Measurements from ENCODE around the gene UBE2G2. TPM values are rescaled to one million over a fixed set of nuclear protein-coding genes. Genes with fewer than 3 reads are reported as not detected.

UBE2G2 gene
- total and polyA plus RNA-seq, 2 of the 4 experiments (the other 2 are of a cell fraction), result 65.4 to 91.7 TPM

- WGBS, 2 experiments (ENCODE audit: extremely low coverage in 2 of 2, insufficient read length in 1 of 2), result 46% methylated on average over 2 of the region's 14 CpGs; no CpG with 5 or more reads in 1 of the 2 experiments
- Histone ChIP-seq H2BK120ac (ENCODE audit: low read depth, low read length) (no peak overlapping the region), H3K27ac (ENCODE audit: insufficient read depth, low read length) (no peak overlapping the region), H2AFZ (replicated peaks; ENCODE audit: low read length, poor library complexity) (no peak overlapping the region), H3K36me3 (ENCODE audit: control insufficient read depth, insufficient read depth, low read length) (no peaks in the 10 kb centered on the region), H4K5ac (ENCODE audit: low read depth, low read length) (no peak overlapping the region), H3K9me1 (ENCODE audit: insufficient read depth, low read length) (no peaks in the 10 kb centered on the region), H3K14ac (replicated peaks; ENCODE audit: low read depth, low read length) (no peak overlapping the region), H3K9ac (ENCODE audit: low read depth, low read length) (no peak overlapping the region), H3K27me3 (ENCODE audit: control insufficient read depth, insufficient read depth, low read length) (peaks cover 32% of the 10 kb centered on the region), H3K4me2 (ENCODE audit: low read depth, low read length) (no peak overlapping the region), H3K9me3 (ENCODE audit: control insufficient read depth, insufficient read depth, low read length) (no peaks in the 10 kb centered on the region), H2BK5ac (ENCODE audit: low read depth, low read length, poor library complexity, severe bottlenecking) (no peak overlapping the region), H3K23ac (ENCODE audit: low read depth, low read length) (no peak overlapping the region), H3K4ac (ENCODE audit: low read depth, low read length) (no peak overlapping the region), H4K20me1 (ENCODE audit: insufficient read depth, low read length) (no peaks in the 10 kb centered on the region), H3K79me1 (ENCODE audit: low read depth in 1 of 2, low read length in 2 of 2) (no peaks in the 10 kb centered on the region), H2AK5ac (ENCODE audit: low read depth, low read length) (no peak overlapping the region), H3K18ac (ENCODE audit: low read depth, low read length) (no peak overlapping the region), H2AK9ac (replicated peaks; ENCODE audit: low read depth, low read length, poor library complexity) (no peak overlapping the region), H4K91ac (ENCODE audit: insufficient read depth, low read depth, low read length) (no peak overlapping the region), H3K56ac (ENCODE audit: extremely low read depth, insufficient read depth, low read length) (no peak overlapping the region), H2BK15ac (ENCODE audit: low read depth, low read length) (no peak overlapping the region), H2BK20ac (ENCODE audit: low read depth, low read length) (no peak overlapping the region), H3K4me3 (ENCODE audit: insufficient read depth, low read depth, low read length) (no peak overlapping the region), H3K4me1 (ENCODE audit: control insufficient read depth, insufficient read depth, low read length) (no peaks in the 10 kb centered on the region), H4K8ac (ENCODE audit: low read depth in 2 of 2, low read length in 2 of 2) (no peak overlapping the region)
- POLR2A ChIA-PET (ENCODE audit: unreplicated experiment), result no interaction called here
- DNase-seq (no peak), ATAC-seq (ENCODE audit: low read depth) (no peak)
- no TSS peak for BruUV-seq (replicated peaks)
- intact Hi-C loops (cut with micrococcal nuclease) (no loop called here), dilution Hi-C loops (cut with HindIII; ENCODE audit: low sequenced_read_pairs, unreplicated experiment) (no loop called here), in situ Hi-C loops (cut with MboI; ENCODE audit: low sequenced_read_pairs) (no loop called here)
- CTCF ChIA-PET, result no interaction called here
- TF ChIP-seq CEBPB (IDR thresholded peaks at IDR 0.05; ENCODE audit: low read depth, low read length), result no peak
Measured at GRCh38 chr21:44728716-44729115, 72.9 kb downstream of the UBE2G2 start.
